HG02763 (cell line): Measurements from ENCODE around the gene CSTF3.
A peak's percentile ranks its signal among the peaks of the same experiment; 100 is the strongest.
"Not testable (repeated sequence)": the region's sequence is repeated elsewhere in the genome, so short reads cannot be mapped to it uniquely, and the experiment has no call there.

Experiments used
- ATAC-seq: cut with Tn5 transposase; IDR thresholded peaks from one replicate; pipeline ENCODE4 v1.9.1; 2021; ENCODE audit warnings: mild to moderate bottlenecking, moderate library complexity; ENCODE audit not compliant: unreplicated experiment

Gene CSTF3

GRCh38 chr11:33161120-33162005 is at the start of gene CSTF3:
TSS of gene CSTF3 (minus strand) at chr11:33161480. CDS start at chr11:33161325, 155 bp downstream.
- ATAC-seq = peak; percentile 93

GRCh38 chr11:33208150-33208549 is 46.9 kb upstream of the CSTF3 start:
- no peak for ATAC-seq

GRCh38 chr11:33207408-33207985 is 46.2 kb upstream of the CSTF3 start:
- ATAC-seq = no peak

- ATAC-seq = no peak
These were observed 36.8 kb upstream of the CSTF3 start for GRCh38 chr11:33197915-33198727.

GRCh38 chr11:33195462-33196173 is 34.3 kb upstream of the CSTF3 start:
- no peak for ATAC-seq

- no peak for ATAC-seq
These were observed 33.2 kb upstream of the CSTF3 start for GRCh38 chr11:33194455-33194854.

- ATAC-seq = no peak
These were observed 30.2 kb upstream of the CSTF3 start for GRCh38 chr11:33191467-33191866.

- no peak for ATAC-seq
These were observed 26.9 kb upstream of the CSTF3 start for GRCh38 chr11:33187998-33188722.

GRCh38 chr11:33185756-33186155 is 24.5 kb upstream of the CSTF3 start:
- ATAC-seq = no peak

GRCh38 chr11:33182246-33182878 is 21.1 kb upstream of the CSTF3 start:
- no peak for ATAC-seq

GRCh38 chr11:33179348-33179803 is 18.1 kb upstream of the CSTF3 start:
- no peak for ATAC-seq

GRCh38 chr11:33178443-33179180 is 17.3 kb upstream of the CSTF3 start:
- no peak for ATAC-seq

GRCh38 chr11:33177676-33178336 is 16.5 kb upstream of the CSTF3 start:
- no peak for ATAC-seq

- not testable (repeated sequence) for ATAC-seq
These were observed 15.5 kb upstream of the CSTF3 start for GRCh38 chr11:33176760-33177159.

GRCh38 chr11:33172996-33173395 is 11.7 kb upstream of the CSTF3 start:
- no peak for ATAC-seq

GRCh38 chr11:33172345-33172744 is 11.1 kb upstream of the CSTF3 start:
- ATAC-seq = no peak

GRCh38 chr11:33171251-33171650 is 10.0 kb upstream of the CSTF3 start:
- no peak for ATAC-seq

GRCh38 chr11:33168709-33169200 is 7.5 kb upstream of the CSTF3 start:
- ATAC-seq = no peak
